NOMO-1 treated with DMSO at 0.1 percent for 48 hours (cell line): ENCODE results near the gene PRPSAP2.

Experiments
- DNase-seq: peaks from one replicate; lab custom pipeline; 2025; ENCODE audit not compliant: unreplicated experiment; lab: John Stamatoyannopoulos, UW

The PRPSAP2 gene

DNA sequence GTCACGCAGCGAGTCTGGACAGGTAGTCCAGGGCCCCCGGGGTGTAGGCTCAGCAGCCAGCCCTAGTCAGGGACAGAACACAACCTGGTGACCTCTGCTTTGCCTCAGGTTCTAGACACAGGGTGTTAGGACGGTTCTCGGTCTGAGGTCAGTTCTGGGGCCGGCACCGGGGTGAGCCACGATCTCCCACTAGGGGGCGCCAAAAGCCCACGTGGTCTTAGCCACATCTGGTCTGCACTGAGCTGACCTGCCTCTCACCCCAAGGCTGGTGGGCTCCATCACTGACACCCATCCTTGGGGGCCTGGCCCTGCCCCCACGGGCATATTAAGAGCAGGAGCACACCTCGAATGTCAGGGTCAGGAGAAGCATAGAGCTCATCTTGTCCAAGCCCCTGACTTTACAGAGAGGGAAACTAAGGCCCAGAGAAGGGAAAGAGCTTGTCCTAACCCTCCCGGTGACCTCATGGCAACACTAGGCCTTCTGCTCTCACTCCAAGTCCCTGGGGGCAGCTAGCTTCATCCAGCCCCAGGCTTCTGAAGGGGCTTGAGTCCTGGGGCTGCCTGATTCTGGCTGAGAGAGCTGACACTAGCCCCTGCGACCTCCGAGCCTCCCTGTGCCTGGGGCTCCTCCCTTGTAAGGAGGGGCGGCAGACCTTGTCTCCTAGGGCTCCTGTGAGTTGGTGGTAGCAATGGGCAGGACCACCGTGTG lies 103.0 kb downstream of the PRPSAP2 start:
- DNase-seq: peak; percentile 51

- no peak for DNase-seq
These were observed 103.9 kb downstream of the PRPSAP2 start for GRCh38 chr17:18961634-18962493.

- DNase-seq: no peak
These were observed 104.5 kb downstream of the PRPSAP2 start for GRCh38 chr17:18962494-18962815.

DNA sequence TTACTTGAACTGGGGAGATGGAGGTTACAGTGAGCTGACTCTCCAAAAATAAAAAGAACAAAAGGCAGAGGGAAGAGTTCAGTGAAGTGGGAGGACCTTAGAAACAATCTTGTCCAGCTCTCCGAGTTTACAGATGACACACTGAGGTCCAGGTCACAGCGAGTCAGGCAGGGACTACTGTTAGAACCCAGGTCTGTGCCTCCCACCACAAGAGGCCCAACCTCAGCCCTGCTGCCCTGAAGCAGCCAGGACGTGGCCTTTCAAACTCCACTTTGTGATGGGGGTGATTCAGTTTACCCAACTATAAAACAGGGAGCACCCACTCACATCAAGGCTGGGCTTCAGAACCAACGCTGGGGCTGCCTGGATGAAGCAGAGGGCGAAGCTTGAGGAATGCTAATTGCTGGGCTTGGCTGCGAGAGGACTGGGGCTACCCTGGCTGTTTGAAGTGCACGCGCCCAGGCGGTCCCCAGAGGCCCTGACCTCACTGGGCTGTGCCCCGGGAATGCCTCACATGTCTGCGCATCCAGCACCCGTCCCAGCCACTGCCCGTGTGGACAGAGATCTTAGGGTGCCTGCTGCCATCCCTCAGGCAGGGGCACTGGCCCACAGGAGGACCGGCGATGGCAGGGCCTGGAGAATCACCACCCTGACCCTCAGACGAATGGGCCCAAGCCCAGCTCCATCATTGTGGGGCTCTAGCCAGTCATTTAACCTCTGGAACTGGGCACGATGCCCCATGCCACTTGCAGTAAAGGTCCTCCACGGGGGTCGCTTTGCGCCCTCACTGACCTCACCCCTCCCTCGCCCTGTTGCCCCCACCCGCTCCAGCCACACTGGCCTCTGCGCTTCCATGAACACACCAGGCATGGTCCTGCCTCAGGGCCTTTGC lies 105.4 kb downstream of the PRPSAP2 start:
- no peak for DNase-seq

DNA sequence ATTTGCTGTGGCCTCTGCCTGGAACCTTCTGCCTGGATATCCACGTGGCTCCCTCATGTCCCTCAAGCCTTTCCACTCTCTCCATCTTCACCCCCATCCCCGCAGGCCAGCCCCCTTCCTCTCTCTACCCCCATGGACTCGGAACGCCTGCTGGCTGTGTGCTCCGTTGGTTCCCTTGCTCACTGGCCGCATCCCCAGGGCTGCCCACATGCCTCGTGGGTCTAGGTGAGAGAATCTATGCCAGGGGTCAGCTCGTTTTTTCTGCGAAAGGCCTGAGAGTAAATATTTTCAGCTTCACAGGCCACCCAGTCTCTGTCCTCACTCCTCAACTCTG lies 106.1 kb downstream of the PRPSAP2 start:
- DNase-seq: no peak

- DNase-seq: no peak
These were observed 106.6 kb downstream of the PRPSAP2 start for GRCh38 chr17:18964550-18964949.

GRCh38 chr17:18965530-18966236 lies 107.8 kb downstream of the PRPSAP2 start:
- DNase-seq: no peak

- no peak for DNase-seq
These were observed 109.1 kb downstream of the PRPSAP2 start for GRCh38 chr17:18966831-18967624.

DNA sequence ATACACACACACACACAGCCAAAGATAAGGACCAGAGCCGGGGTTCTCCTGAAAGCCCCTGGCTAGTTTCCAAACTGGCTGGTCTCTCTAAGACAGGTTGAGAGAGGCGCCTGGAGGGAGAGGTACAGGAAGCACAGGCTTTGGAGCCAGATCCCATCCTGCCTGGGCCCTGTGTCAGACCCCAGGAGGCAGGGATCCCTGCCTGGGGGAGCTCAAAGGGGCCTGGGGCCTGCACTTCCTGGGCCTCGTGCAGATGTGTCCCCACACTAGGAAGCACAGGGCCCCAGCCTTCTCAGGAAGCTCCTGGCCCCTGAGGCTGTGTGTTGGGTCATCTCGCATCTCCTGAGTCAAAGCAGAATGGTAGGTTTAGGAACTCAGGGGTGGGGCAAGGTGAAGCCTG lies 110.0 kb downstream of the PRPSAP2 start:
- no peak for DNase-seq

DNA sequence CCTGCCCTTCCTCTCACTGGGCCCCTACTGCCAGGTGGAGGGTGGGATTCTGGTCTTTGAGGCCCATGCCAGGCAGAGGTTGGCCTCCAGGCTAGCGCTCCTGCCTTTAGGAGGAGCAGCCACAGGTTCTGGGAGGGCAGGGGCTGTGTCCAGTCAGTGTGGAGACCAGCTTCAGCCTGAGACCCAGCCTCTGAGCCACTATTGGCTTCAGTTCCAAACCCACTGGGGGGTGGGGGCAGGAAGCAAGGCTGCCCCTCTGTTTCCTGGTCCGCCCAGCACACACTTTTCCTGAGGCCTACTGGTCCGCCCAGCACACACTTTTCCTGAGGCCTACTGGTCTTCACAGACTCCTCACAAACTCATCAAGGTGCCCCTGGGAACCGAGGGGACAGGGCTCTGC lies 110.4 kb downstream of the PRPSAP2 start:
- DNase-seq: no peak

DNA sequence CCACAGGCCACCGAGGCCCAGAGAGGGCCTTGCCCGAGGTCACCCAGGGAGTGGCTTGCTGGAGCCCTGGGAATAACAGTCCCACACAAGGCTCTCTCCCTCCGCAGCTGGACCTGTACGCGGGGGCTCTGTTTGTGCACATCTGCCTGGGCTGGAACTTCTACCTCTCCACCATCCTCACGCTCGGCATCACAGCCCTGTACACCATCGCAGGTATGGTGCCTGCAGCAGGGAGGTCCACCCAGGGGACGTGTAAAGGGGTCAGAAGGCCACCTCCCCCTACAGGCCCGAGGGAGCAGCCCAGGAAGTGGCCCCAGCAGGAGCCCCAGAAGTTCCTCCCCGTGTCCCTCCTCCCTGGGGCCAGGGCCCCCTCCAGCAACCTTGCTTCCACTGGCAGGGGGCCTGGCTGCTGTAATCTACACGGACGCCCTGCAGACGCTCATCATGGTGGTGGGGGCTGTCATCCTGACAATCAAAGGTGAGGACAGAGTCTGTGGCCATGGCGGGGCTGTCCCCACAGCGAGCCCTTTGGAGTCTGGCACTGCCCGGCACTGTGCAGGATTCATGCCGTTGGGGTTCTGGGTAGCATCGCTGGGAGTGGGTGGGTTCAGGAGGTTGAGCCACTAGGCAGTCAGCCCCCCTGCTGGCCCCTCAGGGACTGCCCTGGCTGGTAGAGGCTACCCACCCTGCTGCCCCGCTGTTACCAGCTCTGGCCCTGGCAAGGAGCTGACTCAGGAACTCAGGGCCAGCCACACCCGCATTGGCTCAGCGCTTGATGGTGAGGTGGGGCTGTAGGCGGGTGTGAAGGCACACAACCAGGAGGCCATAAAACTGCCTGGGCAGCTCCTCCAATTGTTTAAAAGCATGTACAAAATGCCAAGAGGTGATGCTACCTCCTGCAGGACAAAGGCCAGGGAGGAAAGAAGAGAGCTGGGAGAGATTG lies 111.3 kb downstream of the PRPSAP2 start:
- no peak for DNase-seq

GRCh38 chr17:18970582-18971480 lies 112.9 kb downstream of the PRPSAP2 start:
- DNase-seq: no peak

DNA sequence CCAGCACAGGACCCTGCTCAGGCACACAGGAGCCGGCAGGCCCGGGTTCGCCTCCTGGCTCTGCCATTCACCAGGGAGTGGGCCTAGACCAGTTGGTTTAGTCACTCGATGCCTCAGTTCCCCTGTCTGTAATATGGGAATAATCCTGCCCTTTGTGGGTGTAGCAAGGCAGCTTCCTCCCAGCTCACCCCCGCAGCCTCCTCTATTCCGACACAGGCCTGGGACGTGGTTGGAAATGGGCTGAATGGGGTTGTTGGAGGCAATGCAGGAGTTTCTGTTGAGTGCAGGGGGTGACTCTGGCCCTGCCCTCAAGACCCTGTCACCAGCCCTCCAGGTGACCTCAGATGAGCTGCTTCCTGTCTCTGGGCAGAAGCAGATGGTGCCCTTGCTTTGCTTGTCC lies 113.9 kb downstream of the PRPSAP2 start:
- no peak for DNase-seq

- DNase-seq: no peak
These were observed 116.6 kb downstream of the PRPSAP2 start for GRCh38 chr17:18974407-18975149.

DNA sequence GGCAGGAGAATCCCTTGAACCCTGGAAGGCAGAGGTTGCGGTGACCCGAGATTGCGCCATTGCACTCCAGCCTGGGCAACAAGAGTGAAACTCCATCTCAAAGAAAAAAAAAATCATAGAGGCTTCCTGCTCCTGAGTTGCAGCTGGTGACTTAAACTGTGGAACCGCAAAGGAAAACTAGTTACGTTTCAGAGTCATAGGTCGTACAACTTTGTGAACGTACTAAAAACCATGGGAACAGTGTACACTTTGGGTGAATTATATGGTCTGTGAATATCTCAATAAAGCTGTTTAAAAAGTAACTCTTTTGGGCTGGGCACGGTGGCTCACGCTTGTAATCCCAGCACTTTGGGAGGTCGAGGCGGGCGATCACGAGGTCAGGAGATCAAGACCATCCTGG lies 117.7 kb downstream of the PRPSAP2 start:
- DNase-seq: no peak

DNA sequence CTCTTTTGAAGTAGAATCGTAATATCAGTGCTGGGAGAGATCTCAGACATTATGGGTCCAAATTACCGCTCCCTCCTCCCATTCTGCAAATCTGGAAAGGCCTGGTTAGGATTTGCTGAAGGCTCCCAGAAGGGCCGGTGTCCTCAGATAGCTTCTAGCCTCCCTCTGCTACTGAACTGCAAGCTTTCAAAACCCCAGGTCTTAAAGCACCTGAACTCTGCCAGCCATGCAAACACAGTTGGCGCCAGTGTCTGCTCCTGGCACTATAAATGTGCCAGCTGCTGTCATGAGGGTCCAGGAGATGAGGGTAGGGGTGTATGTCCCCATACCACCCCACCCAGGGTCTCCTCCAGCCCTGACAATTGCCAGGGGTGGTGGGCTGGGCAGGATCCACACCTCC lies 118.3 kb downstream of the PRPSAP2 start:
- DNase-seq: no peak

DNA sequence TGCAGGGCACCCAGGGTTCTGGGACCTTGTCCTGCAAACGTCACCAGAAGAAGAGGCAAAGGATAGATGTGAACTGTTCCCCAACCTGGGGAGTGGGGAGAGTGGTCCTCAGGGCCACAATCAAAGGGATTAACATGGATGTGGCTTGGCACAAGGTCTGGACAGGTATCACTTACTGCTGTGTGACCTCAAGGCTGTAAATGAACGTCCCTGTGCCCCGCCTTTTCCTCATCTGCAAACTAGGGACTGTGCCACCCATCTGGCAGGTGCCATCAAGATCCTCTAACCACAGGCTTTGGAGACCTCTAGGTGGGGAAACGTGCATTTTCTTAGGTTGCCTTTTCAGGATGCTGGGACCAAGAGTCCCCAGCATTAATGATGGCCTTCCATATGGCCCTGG lies 119.1 kb downstream of the PRPSAP2 start:
- no peak for DNase-seq
